Fibroblast of the aortic adventitia (primary cell): Measurements from ENCODE around the gene ZPLD1. TPM values are rescaled to one million over a fixed set of nuclear protein-coding genes. Genes with fewer than 3 reads are reported as not detected.

Experiments used
- DNase-seq: peaks from one replicate; pipeline ENCODE4 v3.0.0-alpha.2; 2010; ENCODE audit warnings: low read depth
- H3K4me3 ChIP-seq: 2 replicates; pipeline ENCODE4 v1.5.1; 2011; ENCODE audit warnings: low read depth, mild to moderate bottlenecking, control low read depth, low read length, moderate library complexity
- CTCF ChIP-seq: IDR thresholded peaks from 2 replicates; pipeline ENCODE4 v1.5.1; 2011; ENCODE audit warnings: mild to moderate bottlenecking, low read length, control low read depth, inconsistent platforms; ENCODE audit not compliant: insufficient read depth
- total RNA-seq: library from RNA; depleted of rRNA; stranded (reverse); fragments of >200 nt; gene quantifications from 2 replicates; pipeline ENCODE4 v1.2.3, GENCODE V29; 2012; ENCODE audit warnings: low replicate concordance

Gene ZPLD1
- total RNA-seq, 1 donor, result 0.45 TPM

- no peak overlapping the region for H3K4me3 ChIP-seq
- no peak for DNase-seq
- no peak for TF ChIP-seq CTCF
Measured at GRCh38 chr3:102484363-102484762, 49.5 kb downstream of the ZPLD1 start.

GRCh38 chr3:102485701-102486100 is 50.9 kb downstream of the ZPLD1 start:
- DNase-seq, result no peak
- no peak for TF ChIP-seq CTCF
- no peak overlapping the region for H3K4me3 ChIP-seq

DNA sequence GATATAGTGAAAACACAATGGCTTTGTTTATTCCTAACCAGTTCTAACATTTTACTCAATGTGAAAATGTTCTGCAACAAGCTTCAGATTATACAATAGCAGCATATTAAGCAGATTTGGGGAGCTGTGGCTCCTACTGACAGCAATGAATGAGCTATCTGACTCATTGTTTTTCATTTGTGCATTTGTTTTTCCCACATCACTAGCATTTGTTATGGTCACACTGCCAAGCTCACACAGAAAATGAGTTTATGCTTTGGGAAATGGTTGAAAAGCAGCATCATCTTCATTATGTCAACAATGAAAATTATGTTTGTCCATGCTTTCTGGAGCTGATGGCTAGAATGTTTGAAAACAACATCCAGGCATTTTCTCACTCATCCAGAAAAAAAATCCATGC is 53.5 kb downstream of the ZPLD1 start:
- no peak for TF ChIP-seq CTCF
- no peak for DNase-seq
- H3K4me3 ChIP-seq, result no peak overlapping the region

DNA sequence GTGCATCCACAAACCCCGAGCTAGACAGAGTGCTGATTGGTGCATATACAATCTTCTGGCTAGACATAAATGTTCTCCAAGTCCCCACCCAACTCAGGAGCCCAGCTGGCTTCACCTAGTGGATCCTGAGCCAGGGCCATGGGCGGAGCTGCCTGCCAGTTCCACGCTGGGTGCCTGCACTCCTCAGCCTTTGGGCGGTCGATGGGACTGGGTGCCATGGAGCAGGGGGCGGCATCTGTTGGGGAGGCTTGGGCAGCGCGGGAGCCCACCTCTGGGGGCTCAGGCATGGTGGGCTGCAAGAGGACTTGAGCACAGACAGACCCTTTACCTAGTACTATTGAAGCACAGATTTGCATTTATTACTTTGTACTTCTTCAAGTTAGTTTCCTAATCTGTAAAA is 57.5 kb downstream of the ZPLD1 start:
- no peak for TF ChIP-seq CTCF
- no peak for DNase-seq
- no peak overlapping the region for H3K4me3 ChIP-seq

- no peak overlapping the region for H3K4me3 ChIP-seq
- no peak for TF ChIP-seq CTCF
- no peak for DNase-seq
Measured at GRCh38 chr3:102497571-102497970, 62.8 kb downstream of the ZPLD1 start.

DNA sequence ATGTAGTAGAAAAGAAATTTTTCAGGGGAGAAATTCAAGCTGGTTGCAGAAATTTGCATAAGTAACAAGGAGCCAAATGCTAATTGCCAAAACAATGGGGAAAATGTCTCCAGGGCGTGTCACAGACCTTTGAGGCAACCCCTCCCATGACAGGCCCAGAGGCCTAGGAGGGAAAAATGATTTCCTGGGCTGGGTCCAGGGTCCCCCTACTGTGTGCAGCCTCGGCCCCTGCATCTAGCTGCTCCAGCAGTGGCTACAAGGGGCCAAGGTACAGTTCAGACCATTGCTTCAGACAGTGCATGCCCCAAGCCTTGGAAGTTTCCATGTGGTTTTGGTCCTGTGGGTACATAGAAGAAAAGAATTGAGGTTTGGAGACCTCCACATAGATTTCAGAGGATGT is 70.7 kb downstream of the ZPLD1 start:
- TF ChIP-seq CTCF, result no peak
- no peak for DNase-seq
- no peak overlapping the region for H3K4me3 ChIP-seq

GRCh38 chr3:102510663-102511062 is 75.8 kb downstream of the ZPLD1 start:
- no peak for TF ChIP-seq CTCF
- no peak for DNase-seq
- no peak overlapping the region for H3K4me3 ChIP-seq
